ENCODE results near the gene ADAMTS15.

ADAMTS15 gene

GRCh38 chr11:130515829-130516553 lies 67.5 kb downstream of the ADAMTS15 start:
- no peak for DNase-seq

DNA sequence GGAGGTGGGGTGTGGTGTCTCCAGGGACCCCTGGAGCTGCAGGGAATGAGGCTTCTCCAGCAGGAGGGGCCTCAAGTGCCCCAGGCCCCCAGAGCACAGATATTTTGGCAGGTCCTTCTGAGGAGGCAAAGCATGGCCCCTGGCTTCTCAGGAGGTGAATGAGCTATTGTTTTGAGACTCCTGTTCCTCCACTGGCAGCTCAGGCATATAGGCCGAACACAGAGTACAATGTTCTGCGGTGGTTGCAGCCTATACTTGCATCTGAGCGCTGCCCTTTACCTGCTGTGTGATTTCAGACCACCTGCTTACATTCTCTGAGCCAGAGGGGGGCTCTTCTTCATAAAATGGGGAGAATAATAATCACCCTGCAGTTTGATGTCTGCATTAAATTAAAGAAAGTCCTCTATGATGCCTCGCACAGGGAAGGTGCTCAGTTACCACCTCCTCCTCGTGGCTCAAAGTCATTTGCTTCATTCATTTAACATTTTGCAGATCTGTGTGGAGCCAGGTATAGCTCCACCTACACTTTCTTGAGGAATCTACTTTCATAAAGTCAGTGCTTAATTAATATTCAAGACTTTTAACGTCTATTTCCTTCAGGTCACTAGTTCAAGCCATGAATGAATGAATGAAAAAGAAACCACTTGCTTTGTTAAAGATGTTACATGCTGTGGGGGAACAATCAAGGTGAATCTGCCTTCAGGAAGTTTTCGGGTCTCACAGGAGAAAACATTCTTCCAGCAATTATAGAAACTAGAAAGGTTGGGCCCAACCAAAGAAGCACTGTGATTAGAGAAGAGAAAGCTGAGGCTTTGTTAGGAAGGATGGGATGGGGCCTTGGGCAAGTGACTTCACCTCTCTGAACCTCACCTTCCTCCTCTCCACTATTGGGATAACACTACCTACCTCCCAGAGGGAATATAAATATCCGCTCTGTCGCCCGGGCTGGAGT lies 68.4 kb downstream of the ADAMTS15 start:
- DNase-seq = no peak

- no peak for DNase-seq
Observed at GRCh38 chr11:130518164-130518680, 69.8 kb downstream of the ADAMTS15 start.

GRCh38 chr11:130519128-130519932 lies 70.9 kb downstream of the ADAMTS15 start:
- DNase-seq = no peak

DNA sequence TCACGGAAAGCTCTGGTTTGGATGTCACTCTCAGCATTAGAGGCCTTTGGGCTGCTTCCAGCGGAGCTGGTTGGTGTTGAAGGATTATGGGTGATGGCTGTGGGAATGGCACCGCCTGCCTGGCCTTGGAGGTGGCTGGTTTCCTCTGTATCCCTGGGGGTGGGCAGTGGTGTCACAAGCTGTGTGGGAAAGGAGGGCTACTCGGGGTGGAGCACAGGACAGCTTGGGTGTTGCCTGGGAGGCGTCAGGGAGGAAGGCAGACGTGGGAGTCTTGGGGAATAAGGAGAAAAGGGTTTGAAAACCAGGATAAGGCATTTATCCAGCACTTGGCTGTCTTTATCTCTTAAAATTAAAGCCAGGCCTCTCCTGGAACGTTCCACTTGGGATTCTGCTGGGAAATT lies 71.8 kb downstream of the ADAMTS15 start:
- DNase-seq = no peak

DNA sequence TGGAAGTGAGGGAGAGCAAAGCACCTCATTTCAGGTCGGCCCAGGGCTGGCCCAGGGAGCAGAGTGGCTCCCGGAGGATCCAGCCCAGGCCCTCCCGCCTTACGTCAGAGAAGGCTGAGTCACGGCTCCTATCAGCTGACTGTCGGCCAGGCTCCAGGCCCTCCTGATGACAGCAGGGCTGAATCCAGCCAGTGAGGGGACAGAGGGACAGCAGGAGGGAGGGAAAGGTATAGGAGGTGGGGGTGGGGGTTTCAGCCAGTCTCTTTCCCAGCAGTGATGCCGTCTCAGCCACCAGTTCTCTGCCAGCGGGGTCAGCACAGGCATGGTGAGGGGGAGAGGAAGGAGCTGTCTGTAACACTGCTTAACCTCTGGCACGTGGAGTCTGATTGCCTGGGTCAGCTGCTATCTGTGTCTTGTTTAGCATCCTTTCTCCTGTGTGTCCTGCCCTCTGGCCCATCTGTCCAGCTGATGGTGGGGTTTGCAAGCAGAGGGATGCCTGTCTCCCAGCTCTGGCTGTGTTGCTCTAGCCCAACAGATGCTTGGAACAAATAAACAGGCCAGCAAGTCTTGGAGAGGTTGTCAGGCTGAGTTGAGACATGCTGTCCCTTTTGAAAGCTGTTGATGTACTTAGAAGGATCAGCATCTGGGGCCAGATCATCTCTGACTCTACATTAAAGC lies 74.0 kb downstream of the ADAMTS15 start:
- DNase-seq = no peak

- DNase-seq = no peak
Observed at GRCh38 chr11:130523166-130523565, 74.7 kb downstream of the ADAMTS15 start.

- DNase-seq = no peak
Observed at GRCh38 chr11:130523609-130524008, 75.2 kb downstream of the ADAMTS15 start.

DNA sequence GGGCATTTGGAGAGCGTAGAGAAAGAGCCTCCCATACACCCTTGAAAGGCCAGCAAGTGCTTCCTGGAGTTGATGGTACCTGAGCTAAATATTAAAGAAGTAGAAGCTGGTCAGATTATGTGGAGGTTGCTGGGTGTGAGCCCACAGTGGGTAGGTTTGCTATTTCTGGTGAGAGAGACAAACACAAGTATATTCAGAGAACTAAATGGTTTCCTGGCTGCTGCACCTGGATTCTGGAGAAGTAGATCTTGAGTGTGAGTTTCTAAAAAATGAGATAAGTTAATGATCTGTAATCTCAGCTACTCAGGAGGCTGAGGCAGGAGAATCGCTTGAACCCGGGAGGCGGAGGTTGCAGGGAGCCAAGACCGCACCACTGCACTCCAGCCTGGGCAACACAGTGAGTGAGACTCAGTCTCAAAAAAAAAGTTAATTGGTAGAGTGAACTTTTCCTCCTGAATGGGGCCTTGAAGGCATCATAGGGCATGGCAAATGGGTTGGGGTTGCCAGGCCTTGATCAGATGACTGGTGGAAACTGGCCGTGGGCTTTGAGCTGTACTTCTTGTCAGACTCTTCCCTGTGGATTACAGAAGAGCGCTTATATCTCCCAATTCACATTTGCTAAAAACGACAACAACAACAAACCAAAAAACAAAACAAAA lies 75.8 kb downstream of the ADAMTS15 start:
- no peak for DNase-seq

GRCh38 chr11:130525307-130525706 lies 76.9 kb downstream of the ADAMTS15 start:
- no peak for DNase-seq
